NCI-H1105 treated with DMSO at 0.1 percent for 48 hours (cell line): Measurements from ENCODE around the gene UBP1.
"Not testable (repeated sequence)": the region's sequence is repeated elsewhere in the genome, so short reads cannot be mapped to it uniquely, and the experiment has no call there.

Source experiments
- DNase-seq: peaks from one replicate; lab custom pipeline; 2025; lab: John Stamatoyannopoulos, UW

UBP1 gene

GRCh38 chr3:33437556-33438283 lies 2.5 kb downstream of the UBP1 start:
- no peak for DNase-seq

GRCh38 chr3:33433843-33434242 lies 6.4 kb downstream of the UBP1 start:
- no peak for DNase-seq

- DNase-seq, result no peak
These were observed 9.6 kb downstream of the UBP1 start for GRCh38 chr3:33430571-33430970.

- no peak for DNase-seq
These were observed 10.1 kb downstream of the UBP1 start for GRCh38 chr3:33430061-33430460.

GRCh38 chr3:33429306-33429705 lies 10.9 kb downstream of the UBP1 start:
- not testable (repeated sequence) for DNase-seq

GRCh38 chr3:33428734-33429133 lies 11.5 kb downstream of the UBP1 start:
- no peak for DNase-seq

GRCh38 chr3:33426630-33427317 lies 13.4 kb downstream of the UBP1 start:
- no peak for DNase-seq

- DNase-seq, result no peak
These were observed 14.1 kb downstream of the UBP1 start for GRCh38 chr3:33426068-33426467.

- no peak for DNase-seq
These were observed 14.8 kb downstream of the UBP1 start for GRCh38 chr3:33425453-33425852.

GRCh38 chr3:33424606-33425452 lies 15.4 kb downstream of the UBP1 start:
- no peak for DNase-seq

- no peak for DNase-seq
These were observed 19.2 kb downstream of the UBP1 start for GRCh38 chr3:33420966-33421365.

- no peak for DNase-seq
These were observed 20.3 kb downstream of the UBP1 start for GRCh38 chr3:33419948-33420347.

GRCh38 chr3:33417066-33417673 lies 23.0 kb downstream of the UBP1 start:
- DNase-seq, result no peak

- DNase-seq, result not testable (repeated sequence)
These were observed 29.4 kb downstream of the UBP1 start for GRCh38 chr3:33410816-33411215.

GRCh38 chr3:33403756-33404155 lies 36.4 kb downstream of the UBP1 start:
- no peak for DNase-seq

GRCh38 chr3:33402936-33403335 lies 37.3 kb downstream of the UBP1 start:
- DNase-seq, result no peak

- no peak for DNase-seq
These were observed 38.4 kb downstream of the UBP1 start for GRCh38 chr3:33401781-33402180.

GRCh38 chr3:33398410-33398809 lies 41.8 kb downstream of the UBP1 start:
- DNase-seq, result no peak

- no peak for DNase-seq
These were observed 44.3 kb downstream of the UBP1 start for GRCh38 chr3:33395900-33396299.

- no peak for DNase-seq
These were observed 45.7 kb downstream of the UBP1 start for GRCh38 chr3:33394403-33395054.

GRCh38 chr3:33392703-33393125 lies 47.5 kb downstream of the UBP1 start:
- DNase-seq, result no peak

GRCh38 chr3:33392144-33392543 lies 48.1 kb downstream of the UBP1 start:
- DNase-seq, result no peak
